ENCODE data around the gene MFSD12. TPM values are rescaled to one million over a fixed set of nuclear protein-coding genes. Genes with fewer than 3 reads are reported as not detected.
A peak's percentile ranks its signal among the peaks of the same experiment; 100 is the strongest.

Gene MFSD12
- total and polyA plus RNA-seq, 2 of the 8 experiments (the other 6 are each of a cell fraction or from before 2014, with no cell fraction given): 59.6 to 71.3 TPM

DNA sequence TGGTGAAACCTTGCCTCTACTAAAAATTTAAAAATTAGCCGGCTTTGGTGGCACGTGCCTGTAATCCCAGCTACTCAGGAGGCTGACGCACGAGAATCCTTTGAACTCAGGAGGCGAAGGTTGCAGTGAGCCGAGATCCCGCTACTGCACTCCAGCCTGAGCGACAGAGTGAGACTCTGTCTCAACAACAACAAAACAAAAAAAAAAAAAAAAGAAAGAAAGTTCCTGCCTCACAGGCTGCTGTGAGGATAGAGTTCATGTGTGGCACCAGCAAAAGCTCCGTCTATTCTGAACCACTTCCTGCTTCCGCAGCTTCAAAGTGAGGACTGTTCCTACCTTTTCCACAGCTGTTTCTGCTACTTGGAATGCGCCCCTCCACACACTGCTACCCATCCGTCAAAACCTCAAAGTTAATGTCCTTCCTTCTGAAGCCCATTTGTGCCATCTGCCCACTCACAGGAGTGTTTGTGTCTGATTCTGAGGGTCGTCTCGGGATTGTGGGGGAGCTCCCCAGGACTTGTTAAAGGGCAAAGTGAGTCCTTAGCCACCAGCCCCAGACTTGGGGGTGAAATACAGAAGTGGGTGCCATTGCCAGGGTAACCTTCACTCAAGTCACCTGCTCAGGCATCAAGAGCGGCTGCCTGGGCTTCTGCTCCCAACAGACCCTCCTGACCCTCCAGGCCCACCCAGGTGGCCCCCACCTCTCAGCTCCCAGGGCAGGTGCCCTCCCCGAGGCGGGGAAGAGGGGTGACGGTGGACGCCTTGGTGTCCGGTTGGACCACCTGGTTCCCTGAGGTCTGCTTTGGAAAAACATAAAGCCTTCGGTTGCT is 2.9 kb downstream of the MFSD12 start:
- Histone ChIP-seq H3K27me3 (replicated peaks in 1 of 4; ENCODE audit: control insufficient read depth in 3 of 4, extremely low read depth in 1 of 4, insufficient read depth in 3 of 4, low read length in 3 of 4) (peaks cover 0 to 10% (median 7%) of the 10 kb centered on the region in 4 experiments; a peak in 4 of 7 replicates), H3K4me3 (ENCODE audit: extremely low read depth in 1 of 4, insufficient read depth in 2 of 4, low read depth in 3 of 4, low read length in 4 of 4) (no peak overlapping the region), H4K8ac (ENCODE audit: extremely low read depth, insufficient read depth, low read length) (no peak overlapping the region), H3K56ac (replicated peaks; ENCODE audit: insufficient read length, low read depth, low read length) (no peak overlapping the region), H2BK15ac (ENCODE audit: low read length) (no peak overlapping the region), H2BK120ac (replicated peaks; ENCODE audit: low read depth, low read length) (no peak overlapping the region), H3K79me2 (ENCODE audit: control insufficient read depth in 1 of 2, insufficient read depth in 2 of 2, low read length in 2 of 2) (peaks cover 0 to 8% of the 10 kb centered on the region in 2 experiments; a peak in 1 of 4 replicates), H3K23me2 (ENCODE audit: low read depth, low read length) (peaks cover 11% of the 10 kb centered on the region), H2AK5ac (ENCODE audit: low read depth, low read length) (no peak overlapping the region), H3K18ac (ENCODE audit: extremely low read depth, low read length) (no peak overlapping the region), H3K9ac (replicated peaks in 1 of 4; ENCODE audit: extremely low read depth in 1 of 4, low read depth in 3 of 4, low read length in 3 of 4) (no peak overlapping the region), H3K27ac (ENCODE audit: low read depth, low read length) (no peak overlapping the region), H3K23ac (ENCODE audit: insufficient read length) (no peak overlapping the region), H2BK5ac (ENCODE audit: low read depth, low read length) (no peak overlapping the region), H4K20me1 (replicated peaks in 1 of 2; ENCODE audit: control insufficient read depth in 1 of 2, insufficient read depth in 2 of 2, low read length in 2 of 2) (peaks cover 10 to 25% of the 10 kb centered on the region in 2 experiments), H2AFZ (ENCODE audit: low read length) (no peak overlapping the region), H3K14ac (ENCODE audit: insufficient read length) (no peak overlapping the region), H3K79me1 (ENCODE audit: low read depth, low read length) (peaks cover 7% of the 10 kb centered on the region), H2BK20ac (ENCODE audit: low read length) (no peak overlapping the region), H3K4me1 (replicated peaks in 1 of 4; ENCODE audit: control insufficient read depth in 3 of 4, insufficient read depth in 4 of 4, low read length in 3 of 4) (peaks cover 0 to 8% (median 6%) of the 10 kb centered on the region in 4 experiments; a peak in 5 of 7 replicates), H3K4ac (replicated peaks; ENCODE audit: insufficient read length, low read depth, low read length) (no peak overlapping the region), H2BK12ac (ENCODE audit: low read depth, low read length) (peak overlapping the region; percentile 39; the same call in 1 of the 2 replicates), H3K36me3 (ENCODE audit: control insufficient read depth in 2 of 4, insufficient read depth in 4 of 4, low read length in 3 of 4) (no peaks in the 10 kb centered on the region), H4K5ac (ENCODE audit: insufficient read length, low read depth, low read length) (no peak overlapping the region), H3K4me2 (ENCODE audit: insufficient read depth in 1 of 2, low read depth in 2 of 2, low read length in 2 of 2) (no peak overlapping the region), H3K9me3 (ENCODE audit: insufficient read depth in 2 of 2, low read depth in 1 of 2, low read length in 1 of 2) (no peaks in the 10 kb centered on the region), H4K91ac (replicated peaks; ENCODE audit: insufficient read length, low read length) (no peak overlapping the region)
- ChIA-PET POLR2A (ENCODE audit: partially characterized antibody) (interaction anchor here (1.2 to 1.4 kb wide), 3 partner anchors 9 to 23 kb away, joined by 3 read pairs; no protein-coding TSS in a partner anchor), CTCF (ENCODE audit: partially characterized antibody) (interaction anchor here (0.8 to 8.5 kb wide), 5 partner anchors 8 to 249 kb away, joined by 3 to 66 read pairs (median 3); no protein-coding TSS in a partner anchor)
- WGBS, 2 experiments (ENCODE audit: extremely low coverage in 1 of 2, insufficient coverage in 1 of 2, insufficient read length in 1 of 2, insufficient replicate concordance in 2 of 2, low coverage in 1 of 2, low lambda C conversion rate in 2 of 2, missing lambda C conversion rate in 1 of 2): 91% methylated on average over 21 of the region's 21 CpGs; no CpG with 5 or more reads in 1 of the 2 experiments
- FAIRE-seq (no peak), DNase-seq (ENCODE audit: low read depth in 1 of 2, low spot score in 2 of 2) (no peak)
- no peak for TF ChIP-seq KDM1A (IDR thresholded peaks at IDR 0.05; ENCODE audit: borderline replicate concordance, low read length)

All from H1 (cell line).